ENCODE results near the gene KCTD17.

KCTD17 gene

DNA sequence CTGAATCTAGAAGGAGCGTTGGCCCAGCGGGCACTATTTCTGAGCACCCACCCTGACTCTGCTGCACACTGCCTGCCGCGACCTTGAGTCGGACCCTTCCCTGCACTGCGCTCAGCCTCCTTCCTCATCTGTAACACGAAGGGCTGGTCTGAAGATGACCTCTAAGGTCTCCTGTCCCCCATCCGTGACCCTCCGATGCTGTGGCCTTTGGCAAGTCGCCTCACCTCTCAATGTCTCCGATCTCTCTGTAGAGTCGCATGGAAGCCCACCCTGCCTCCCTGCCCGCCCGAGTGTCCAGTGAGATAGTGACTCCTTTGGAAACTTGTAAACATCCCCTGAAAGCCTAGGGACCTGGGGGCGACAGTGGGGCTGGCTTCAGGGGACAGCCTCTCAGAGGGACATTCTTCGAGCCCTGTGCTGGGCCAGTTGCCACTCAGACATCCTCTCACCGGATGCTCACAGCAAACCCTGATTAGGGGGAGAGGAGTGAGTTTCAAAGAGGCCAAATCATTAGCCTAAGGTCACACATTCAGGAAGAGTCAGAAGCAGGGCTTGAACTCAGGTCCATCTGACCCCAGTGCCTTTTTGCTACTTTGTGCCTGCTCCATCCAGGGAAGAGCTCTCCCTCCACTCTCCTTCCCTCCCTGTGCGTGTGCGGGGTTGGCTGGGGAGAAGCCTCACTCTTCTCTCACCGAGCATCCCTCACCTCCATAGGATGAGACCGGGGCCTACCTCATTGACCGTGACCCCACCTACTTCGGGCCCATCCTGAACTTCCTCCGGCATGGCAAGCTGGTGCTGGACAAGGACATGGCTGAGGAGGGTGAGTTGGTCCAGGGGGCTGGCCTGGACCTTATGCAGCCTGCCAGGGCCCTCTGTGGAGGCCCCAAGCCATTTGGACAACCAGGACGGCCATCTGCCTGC lies 1.1 kb downstream of the KCTD17 start:
- H3K27ac ChIP-seq = no peak overlapping the region
- TF ChIP-seq CTCF (conservative IDR thresholded peaks at IDR 0.05) (no peak), ZFX (IDR thresholded peaks at IDR 0.05) (no peak)

- no peak overlapping the region for H3K27ac ChIP-seq
- TF ChIP-seq CTCF (conservative IDR thresholded peaks at IDR 0.05) = no peak
- TF ChIP-seq ZFX (IDR thresholded peaks at IDR 0.05) = no peak
These were observed 1.9 kb downstream of the KCTD17 start for GRCh38 chr22:37053310-37054055.

DNA sequence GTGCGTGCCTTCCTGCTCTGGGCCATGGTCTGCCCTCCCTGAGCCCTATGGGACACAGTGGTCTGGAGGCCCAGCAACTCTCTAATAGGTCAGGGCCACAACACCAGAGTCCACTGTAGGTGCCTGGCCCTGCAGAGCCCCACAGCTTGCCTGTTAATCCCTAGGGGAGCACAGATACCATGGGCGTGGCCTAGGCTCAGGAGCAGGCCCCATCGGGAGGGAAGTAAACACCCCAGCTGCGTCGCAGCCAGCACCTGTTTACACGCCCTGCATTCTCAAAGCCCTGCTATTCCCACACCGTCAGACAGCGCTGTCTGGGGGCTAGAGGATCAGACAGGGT lies 2.5 kb downstream of the KCTD17 start:
- TF ChIP-seq CTCF (conservative IDR thresholded peaks at IDR 0.05) (no peak), ZFX (IDR thresholded peaks at IDR 0.05) (no peak)
- no peak overlapping the region for H3K27ac ChIP-seq

DNA sequence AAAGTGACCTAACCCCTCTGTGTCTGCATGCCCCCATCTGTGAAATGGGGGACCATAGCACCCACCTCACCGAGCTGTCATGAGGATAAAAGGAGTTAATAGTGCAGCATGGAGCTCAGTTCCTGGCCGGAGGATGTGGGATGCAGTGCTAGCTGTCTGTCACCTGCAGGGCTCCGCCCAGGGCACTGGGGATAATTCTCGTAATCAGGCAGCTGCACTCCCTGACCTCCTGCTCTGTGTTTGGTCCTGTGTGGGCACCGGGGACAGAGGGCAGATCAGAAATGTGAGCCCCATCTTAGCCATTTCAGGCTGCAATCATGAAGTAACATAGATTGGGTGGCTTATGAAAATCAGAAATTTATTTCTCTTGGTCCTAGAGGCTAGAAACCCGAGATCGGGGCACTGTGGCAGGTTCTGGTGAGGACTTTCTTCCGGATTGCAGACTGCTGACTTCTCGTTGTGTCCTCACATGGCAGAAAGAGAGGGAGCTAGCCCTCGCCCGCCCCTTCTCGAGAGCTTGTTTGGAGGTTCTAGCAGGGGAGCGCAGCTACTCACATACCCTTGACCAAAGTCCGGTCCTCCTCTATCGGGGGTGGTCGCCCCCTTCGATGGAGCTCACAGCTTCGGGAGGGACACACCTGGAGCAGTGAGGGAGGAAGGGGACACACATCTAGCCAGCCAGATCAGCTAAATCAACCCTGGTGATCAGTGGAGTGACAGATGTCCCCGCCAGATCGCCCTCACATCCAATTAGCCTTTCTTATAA lies 3.2 kb downstream of the KCTD17 start:
- no peak overlapping the region for H3K27ac ChIP-seq
- TF ChIP-seq CTCF (conservative IDR thresholded peaks at IDR 0.05) = no peak
- no peak for TF ChIP-seq ZFX (IDR thresholded peaks at IDR 0.05)

GRCh38 chr22:37056246-37056645 lies 4.7 kb downstream of the KCTD17 start:
- no peak for TF ChIP-seq CTCF (conservative IDR thresholded peaks at IDR 0.05)
- TF ChIP-seq ZFX (IDR thresholded peaks at IDR 0.05) = no peak
- H3K27ac ChIP-seq = no peak overlapping the region

DNA sequence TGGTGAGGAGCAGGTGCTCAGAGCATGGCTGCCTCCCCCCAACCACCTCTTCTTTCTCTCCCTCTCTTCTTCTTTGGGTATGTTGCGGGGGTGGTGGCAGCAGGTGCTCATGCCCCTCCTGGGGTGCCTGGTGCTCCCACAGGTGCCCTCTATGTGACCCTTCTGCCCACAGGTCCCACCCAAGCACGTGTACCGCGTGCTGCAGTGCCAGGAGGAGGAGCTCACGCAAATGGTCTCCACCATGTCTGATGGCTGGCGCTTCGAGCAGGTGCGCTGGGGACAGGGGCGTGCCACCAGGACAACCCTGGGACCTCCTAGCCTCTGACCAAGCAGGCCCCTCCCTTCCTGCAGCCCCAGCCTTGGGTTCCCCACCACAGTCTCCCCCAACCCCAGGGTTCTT lies 5.7 kb downstream of the KCTD17 start:
- no peak overlapping the region for H3K27ac ChIP-seq
- no peak for TF ChIP-seq CTCF (conservative IDR thresholded peaks at IDR 0.05)

Data from C4-2B (cell line).